SKM-1 (cell line): ENCODE data around the gene PLD1.
"Not testable (repeated sequence)": the region's sequence is repeated elsewhere in the genome, so short reads cannot be mapped to it uniquely, and the experiment has no call there.

ENCODE experiments used
- DNase-seq: peaks from one replicate; lab custom pipeline; 2025; ENCODE audit not compliant: unreplicated experiment; lab: John Stamatoyannopoulos, UW

The PLD1 gene

GRCh38 chr3:171748064-171748924, 62.0 kb downstream of the PLD1 start:
- no peak for DNase-seq

GRCh38 chr3:171747223-171747920, 62.9 kb downstream of the PLD1 start:
- DNase-seq, result no peak

GRCh38 chr3:171746320-171747222, 63.7 kb downstream of the PLD1 start:
- DNase-seq, result not testable (repeated sequence)

GRCh38 chr3:171745577-171746319, 64.5 kb downstream of the PLD1 start:
- no peak for DNase-seq

- DNase-seq, result no peak
These were observed 66.0 kb downstream of the PLD1 start for GRCh38 chr3:171744158-171744741.

- no peak for DNase-seq
These were observed 66.7 kb downstream of the PLD1 start for GRCh38 chr3:171743327-171744157.

GRCh38 chr3:171741377-171741776, 68.9 kb downstream of the PLD1 start:
- no peak for DNase-seq

GRCh38 chr3:171736556-171736955, 73.7 kb downstream of the PLD1 start:
- no peak for DNase-seq

- DNase-seq, result no peak
These were observed 76.7 kb downstream of the PLD1 start for GRCh38 chr3:171733561-171733960.

- DNase-seq, result no peak
These were observed 77.5 kb downstream of the PLD1 start for GRCh38 chr3:171732756-171733155.

- no peak for DNase-seq
These were observed 78.6 kb downstream of the PLD1 start for GRCh38 chr3:171731691-171732090.

GRCh38 chr3:171729452-171730334, 80.6 kb downstream of the PLD1 start:
- DNase-seq, result no peak

GRCh38 chr3:171727288-171727687, 83.0 kb downstream of the PLD1 start:
- no peak for DNase-seq

GRCh38 chr3:171718493-171719185, 91.6 kb downstream of the PLD1 start:
- DNase-seq, result no peak

GRCh38 chr3:171715155-171715554, 95.1 kb downstream of the PLD1 start:
- no peak for DNase-seq

GRCh38 chr3:171712171-171712938, 97.9 kb downstream of the PLD1 start:
- DNase-seq, result no peak
